GM06990 (cell line): ENCODE results near the gene DDX51.

Experiments used
- DNase-seq: peaks from one replicate; pipeline ENCODE4 v3.0.0-alpha.2; 2011; ENCODE audit not compliant: insufficient read length; ENCODE audit errors: extremely low read depth
- H3K27me3 ChIP-seq: replicated peaks from 2 replicates; pipeline ENCODE4 v1.6.0; 2011; ENCODE audit warnings: low read length; ENCODE audit not compliant: control insufficient read depth, insufficient read depth
- H3K36me3 ChIP-seq: 2 replicates; pipeline ENCODE4 v1.5.1; 2011; ENCODE audit warnings: low read length; ENCODE audit not compliant: control insufficient read depth, insufficient read depth
- H3K4me3 ChIP-seq: replicated peaks from 2 replicates; pipeline ENCODE4 v1.5.1; 2011; ENCODE audit warnings: low read depth, mild to moderate bottlenecking, control low read depth, low read length
- TF ChIP-seq, protein P1 (sequence below): IDR thresholded peaks from 2 replicates; pipeline ENCODE4 v1.5.1; 2011; ENCODE audit warnings: low read length, control low read depth, mild to moderate bottlenecking, inconsistent platforms; ENCODE audit not compliant: insufficient read depth, poor library complexity, severe bottlenecking

The DDX51 gene

DNA sequence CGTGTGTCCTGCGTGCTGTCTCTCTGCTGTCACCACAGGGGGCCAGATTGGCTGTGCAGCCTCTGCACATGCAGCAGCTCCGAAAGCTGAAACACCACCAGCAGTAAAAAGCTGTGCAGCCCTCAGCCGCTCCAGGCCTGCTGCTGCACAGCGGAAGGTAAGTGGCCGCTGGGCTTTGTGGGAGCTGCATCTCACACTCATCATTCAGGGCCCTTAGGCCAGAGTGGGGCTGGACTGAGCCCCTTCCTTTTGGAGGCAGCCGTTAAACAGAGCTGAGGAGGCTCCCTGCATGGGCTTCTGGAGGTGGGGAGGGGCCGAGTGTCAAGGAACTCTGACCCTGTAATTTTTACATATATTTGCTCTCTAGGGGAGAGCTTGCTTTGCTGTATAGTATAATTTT is 17.1 kb downstream of the DDX51 start:
- Histone ChIP-seq H3K27me3 (no peaks in the 10 kb centered on the region), H3K36me3 (peaks cover 16% of the 10 kb centered on the region), H3K4me3 (no peak overlapping the region)
- DNase-seq, result no peak
- TF ChIP-seq, protein P1, sequence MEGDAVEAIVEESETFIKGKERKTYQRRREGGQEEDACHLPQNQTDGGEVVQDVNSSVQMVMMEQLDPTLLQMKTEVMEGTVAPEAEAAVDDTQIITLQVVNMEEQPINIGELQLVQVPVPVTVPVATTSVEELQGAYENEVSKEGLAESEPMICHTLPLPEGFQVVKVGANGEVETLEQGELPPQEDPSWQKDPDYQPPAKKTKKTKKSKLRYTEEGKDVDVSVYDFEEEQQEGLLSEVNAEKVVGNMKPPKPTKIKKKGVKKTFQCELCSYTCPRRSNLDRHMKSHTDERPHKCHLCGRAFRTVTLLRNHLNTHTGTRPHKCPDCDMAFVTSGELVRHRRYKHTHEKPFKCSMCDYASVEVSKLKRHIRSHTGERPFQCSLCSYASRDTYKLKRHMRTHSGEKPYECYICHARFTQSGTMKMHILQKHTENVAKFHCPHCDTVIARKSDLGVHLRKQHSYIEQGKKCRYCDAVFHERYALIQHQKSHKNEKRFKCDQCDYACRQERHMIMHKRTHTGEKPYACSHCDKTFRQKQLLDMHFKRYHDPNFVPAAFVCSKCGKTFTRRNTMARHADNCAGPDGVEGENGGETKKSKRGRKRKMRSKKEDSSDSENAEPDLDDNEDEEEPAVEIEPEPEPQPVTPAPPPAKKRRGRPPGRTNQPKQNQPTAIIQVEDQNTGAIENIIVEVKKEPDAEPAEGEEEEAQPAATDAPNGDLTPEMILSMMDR, result no peak

DNA sequence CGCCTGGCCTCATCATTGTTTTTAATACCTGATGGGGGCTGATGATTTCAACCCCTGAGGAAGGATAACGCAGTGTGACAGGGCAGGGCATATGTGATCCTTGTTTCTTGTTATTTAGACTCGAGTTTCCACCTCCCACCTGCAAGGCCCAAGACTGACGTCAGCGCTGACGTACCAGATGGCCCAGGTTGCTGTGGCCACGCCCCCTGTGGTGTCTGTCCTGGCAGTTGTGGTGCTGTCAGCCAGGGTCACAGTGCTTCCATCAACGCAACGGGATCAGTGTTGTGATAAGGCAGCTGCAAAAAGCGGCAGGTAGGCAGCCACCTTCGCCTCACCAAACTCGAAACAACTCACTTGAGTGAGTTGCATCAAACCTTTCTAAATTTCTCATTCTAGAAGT is 18.4 kb downstream of the DDX51 start:
- TF ChIP-seq, protein P1, result no peak
- no peaks in the 10 kb centered on the region for H3K27me3 ChIP-seq
- peaks cover 18% of the 10 kb centered on the region for H3K36me3 ChIP-seq
- H3K4me3 ChIP-seq, result no peak overlapping the region
- DNase-seq, result no peak

DNA sequence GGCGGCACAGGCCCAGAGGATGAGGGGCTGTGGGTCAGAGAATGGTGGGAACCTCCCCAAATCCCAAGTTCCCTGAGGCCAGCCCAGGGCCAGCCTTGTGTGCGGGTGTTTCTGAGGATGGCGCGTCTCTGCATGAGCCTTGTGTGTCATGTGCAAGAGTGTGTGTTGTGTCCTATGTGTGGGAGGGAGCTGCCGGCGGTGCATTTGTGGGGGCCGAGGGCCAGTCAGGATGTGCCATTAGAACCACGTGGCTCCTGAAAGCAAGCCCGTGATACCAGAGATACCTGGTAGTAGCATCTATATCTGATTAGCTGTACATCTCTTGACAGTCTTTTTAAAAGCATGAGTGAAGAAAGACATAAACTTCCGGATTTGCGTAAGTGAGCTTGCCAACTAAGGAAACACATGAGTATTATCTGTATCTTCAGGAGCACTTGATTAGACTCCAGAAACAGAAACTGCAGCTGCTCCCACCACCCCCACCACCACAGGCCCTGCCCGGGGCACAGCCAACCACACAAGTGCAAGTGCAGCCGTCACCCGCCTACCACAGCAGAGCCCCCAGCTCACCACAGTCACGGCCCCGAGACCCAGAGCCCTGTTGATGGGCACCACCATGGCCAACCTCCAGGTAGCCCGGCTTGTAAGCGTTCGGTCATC is 19.2 kb downstream of the DDX51 start:
- TF ChIP-seq, protein P1, result no peak
- Histone ChIP-seq H3K27me3 (no peaks in the 10 kb centered on the region), H3K36me3 (peaks cover 18% of the 10 kb centered on the region), H3K4me3 (no peak overlapping the region)
- DNase-seq, result no peak

DNA sequence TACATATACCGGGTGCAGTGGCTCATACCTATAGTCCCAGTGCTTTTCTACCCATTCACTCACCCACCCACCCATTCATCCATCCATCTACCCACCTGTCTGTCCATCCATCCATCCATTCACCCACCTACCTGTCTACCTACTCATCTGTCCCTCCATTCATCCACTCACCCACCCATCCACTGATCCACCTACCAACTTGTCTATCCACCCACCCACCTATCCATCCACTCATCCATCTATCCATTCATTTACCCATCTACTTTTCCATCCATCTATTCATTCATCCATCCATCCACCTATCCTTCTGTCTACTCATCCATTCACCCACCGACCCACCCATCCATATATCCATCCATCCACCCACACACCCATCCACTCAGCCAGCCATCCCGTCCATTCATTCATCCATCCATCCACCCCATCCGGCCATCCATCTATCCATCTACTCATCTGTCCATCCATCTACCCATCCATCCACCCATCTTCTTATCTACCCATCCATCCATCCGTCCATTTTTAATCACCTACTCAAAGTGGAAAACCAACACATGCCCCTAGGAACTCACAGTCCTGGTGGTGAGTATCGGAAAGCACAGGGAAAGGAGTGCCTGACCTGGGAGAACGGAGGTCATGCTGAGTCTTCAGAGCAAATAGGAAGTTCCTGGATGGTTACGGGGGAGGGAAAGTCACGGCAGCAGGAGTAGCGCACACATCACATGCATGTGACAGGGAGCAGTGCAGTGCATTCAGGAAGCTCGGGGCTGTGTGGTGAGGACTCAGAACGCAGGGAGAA is 20.0 kb downstream of the DDX51 start:
- TF ChIP-seq, protein P1, result no peak
- Histone ChIP-seq H3K36me3 (peaks cover 19% of the 10 kb centered on the region), H3K4me3 (no peak overlapping the region), H3K27me3 (no peaks in the 10 kb centered on the region)
- no peak for DNase-seq

DNA sequence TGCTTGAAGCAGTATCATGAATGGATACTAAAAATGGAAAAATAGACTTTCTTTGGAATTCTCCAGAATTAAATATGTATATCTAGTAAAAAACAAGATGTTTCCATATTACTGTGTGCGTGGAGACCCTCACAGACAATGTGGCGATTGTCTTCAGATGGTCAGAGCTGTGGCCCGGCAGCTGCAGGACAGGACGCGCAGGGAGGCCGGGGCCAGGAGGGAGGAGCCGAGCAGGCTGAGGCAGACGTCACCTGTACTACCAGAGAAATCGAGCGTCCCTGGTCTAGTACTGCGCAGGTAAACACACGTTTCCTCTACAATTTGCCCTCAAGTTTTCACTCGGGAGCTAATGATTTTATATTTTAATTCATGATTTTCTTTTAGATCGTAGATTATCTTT is 22.8 kb downstream of the DDX51 start:
- H3K4me3 ChIP-seq, result no peak overlapping the region
- H3K27me3 ChIP-seq, result no peaks in the 10 kb centered on the region
- TF ChIP-seq, protein P1, result no peak
- DNase-seq, result no peak
- H3K36me3 ChIP-seq, result peaks cover 12% of the 10 kb centered on the region
